NCI-H1694 treated with DMSO at 0.1 percent for 48 hours (cell line): ENCODE measurements around the gene POGK.
A peak's percentile ranks its signal among the peaks of the same experiment; 100 is the strongest.

ENCODE experiments used
- DNase-seq: peaks from one replicate; lab custom pipeline; 2025; lab: John Stamatoyannopoulos, UW

Gene POGK

DNA sequence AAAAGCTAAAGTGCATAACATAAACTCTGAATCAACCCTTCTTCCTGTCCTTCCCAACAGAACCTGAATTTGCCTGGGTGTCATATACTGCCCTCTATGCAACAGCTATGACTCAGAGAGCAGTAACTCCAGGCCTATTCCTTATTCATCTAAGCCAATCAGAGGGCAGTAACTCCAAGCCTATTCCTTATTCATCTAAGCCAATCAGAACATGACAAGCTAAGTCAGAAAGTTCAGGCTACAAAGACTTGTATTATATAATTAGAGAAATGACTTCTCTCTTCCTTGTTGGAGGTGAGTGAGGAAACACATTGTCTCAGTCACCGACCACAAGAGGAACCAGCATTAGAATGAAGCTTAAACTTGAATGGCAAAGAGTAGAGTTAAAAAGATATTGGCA lies 63.0 kb downstream of the POGK start:
- DNase-seq, result peak; percentile 13

GRCh38 chr1:166903232-166903631 lies 64.0 kb downstream of the POGK start:
- no peak for DNase-seq

GRCh38 chr1:166905136-166905535 lies 65.9 kb downstream of the POGK start:
- no peak for DNase-seq

- no peak for DNase-seq
Measured at GRCh38 chr1:166905900-166906299, 66.6 kb downstream of the POGK start.
